Activated CD8-positive, alpha-beta memory T cell treated with anti-CD3 and anti-CD28 coated beads for 24 hours (primary cell): ENCODE results near the gene CDS1.
A peak's percentile ranks its signal among the peaks of the same experiment; 100 is the strongest.
"Not testable (repeated sequence)": the region's sequence is repeated elsewhere in the genome, so short reads cannot be mapped to it uniquely, and the experiment has no call there.

Experiments used
- DNase-seq: peaks from one replicate; pipeline ENCODE4 v3.0.0-alpha.2; 2020

Gene CDS1

GRCh38 chr4:84582988-84583875 is at the start of gene CDS1:
TSS of gene CDS1 (plus strand) at chr4:84583127. CDS start at chr4:84583402, 275 bp downstream.
- peak; percentile 62 for DNase-seq

- no peak for DNase-seq
Observed at GRCh38 chr4:84535901-84536300, 47.0 kb upstream of the CDS1 start.

GRCh38 chr4:84545093-84545492 is 37.8 kb upstream of the CDS1 start:
- no peak for DNase-seq

DNA sequence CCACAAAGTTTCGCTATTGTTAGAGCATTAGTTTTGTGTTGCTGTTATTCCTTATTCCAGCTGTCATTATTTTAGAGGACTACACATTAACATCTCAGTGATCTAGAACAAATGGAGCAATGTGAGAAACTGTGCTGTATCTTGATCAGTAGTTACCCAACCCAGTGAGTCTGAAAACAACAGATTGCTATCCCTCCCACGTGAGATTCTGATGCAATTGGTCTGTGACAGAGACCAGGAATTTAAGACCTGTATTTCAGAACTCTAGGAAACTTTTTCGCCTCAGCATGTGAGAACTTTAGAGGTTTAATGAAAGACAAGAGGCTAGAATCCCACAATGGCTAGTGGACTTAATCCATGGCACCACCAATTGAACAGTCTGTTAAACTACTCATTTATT is 35.7 kb upstream of the CDS1 start:
- no peak for DNase-seq

DNA sequence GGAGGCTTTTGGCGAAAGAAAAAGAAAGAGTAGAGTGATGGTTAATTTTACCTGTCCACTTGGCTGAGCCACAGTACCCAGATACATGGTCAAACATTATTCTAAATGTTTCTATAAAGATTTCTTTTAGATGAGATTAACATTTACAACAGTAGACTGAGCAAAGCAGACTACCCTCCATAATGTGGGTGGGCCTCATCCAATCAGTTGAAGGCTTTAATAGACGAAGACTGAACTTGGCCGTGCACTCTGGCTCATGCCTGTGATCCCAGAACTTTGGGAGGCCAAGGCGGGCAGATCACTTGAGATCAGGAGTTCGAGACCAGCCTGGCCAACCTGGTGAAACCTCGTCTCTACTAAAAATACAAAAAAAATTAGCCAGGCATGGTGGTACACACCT is 33.7 kb upstream of the CDS1 start:
- DNase-seq: not testable (repeated sequence)

GRCh38 chr4:84562156-84562555 is 20.8 kb upstream of the CDS1 start:
- no peak for DNase-seq

DNA sequence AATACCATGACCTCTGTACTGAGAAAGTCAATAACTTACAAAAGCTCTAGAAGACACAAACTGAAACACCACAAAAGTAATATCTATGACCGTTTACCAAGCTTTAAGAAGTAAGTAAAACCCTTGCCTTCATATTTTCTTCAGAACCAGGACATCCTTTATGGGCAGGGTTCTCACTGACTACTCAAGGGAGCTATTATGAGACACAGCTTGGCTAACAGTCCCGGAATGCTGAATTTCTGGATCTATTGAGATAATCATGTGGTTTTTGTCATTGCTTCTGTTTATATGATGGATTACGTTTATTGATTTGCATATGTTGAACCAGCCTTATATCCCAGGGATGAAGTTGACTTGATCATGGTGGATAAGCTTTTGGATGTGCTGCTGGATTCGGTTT is 19.9 kb upstream of the CDS1 start:
- no peak for DNase-seq

DNA sequence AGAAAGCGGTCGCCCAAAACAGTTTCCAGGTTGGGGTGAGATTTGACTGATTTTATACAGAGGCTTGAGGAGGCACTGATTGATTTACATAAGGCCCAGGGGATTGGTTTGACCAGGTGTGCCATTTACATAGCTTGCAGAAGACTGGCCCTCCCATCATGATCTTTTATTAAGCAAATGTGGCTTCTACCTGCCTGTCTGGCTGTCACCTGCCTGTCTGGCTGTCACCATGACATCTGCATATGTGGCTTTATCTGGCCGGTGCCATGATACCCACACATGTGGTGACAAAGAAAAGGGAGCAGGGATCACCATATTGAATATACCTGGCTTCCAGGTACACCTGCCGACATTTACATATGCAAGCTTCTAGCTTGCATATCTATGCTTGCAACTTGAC is 17.0 kb upstream of the CDS1 start:
- no peak for DNase-seq

DNA sequence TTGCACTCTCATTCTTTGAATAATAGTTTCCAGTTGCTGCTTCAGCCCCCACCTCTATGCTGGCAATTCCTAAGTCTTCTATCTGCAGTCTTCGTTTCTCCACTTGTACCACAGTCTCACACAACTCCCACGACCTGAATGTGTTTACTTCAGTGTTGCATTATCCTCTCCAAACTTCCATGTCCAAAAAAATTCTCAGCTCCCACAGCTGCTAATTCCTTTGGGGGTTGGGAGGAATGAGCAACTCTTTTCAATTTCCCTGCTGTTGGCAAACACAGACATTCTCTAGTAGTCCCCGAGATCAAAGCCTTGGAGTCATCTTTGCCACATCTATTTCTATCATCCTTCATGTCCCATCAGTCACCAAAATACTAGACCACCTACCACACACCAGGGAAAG is 14.4 kb upstream of the CDS1 start:
- no peak for DNase-seq

GRCh38 chr4:84569009-84569408 is 13.9 kb upstream of the CDS1 start:
- DNase-seq: no peak

- no peak for DNase-seq
Observed at GRCh38 chr4:84573385-84574068, 9.4 kb upstream of the CDS1 start.

DNA sequence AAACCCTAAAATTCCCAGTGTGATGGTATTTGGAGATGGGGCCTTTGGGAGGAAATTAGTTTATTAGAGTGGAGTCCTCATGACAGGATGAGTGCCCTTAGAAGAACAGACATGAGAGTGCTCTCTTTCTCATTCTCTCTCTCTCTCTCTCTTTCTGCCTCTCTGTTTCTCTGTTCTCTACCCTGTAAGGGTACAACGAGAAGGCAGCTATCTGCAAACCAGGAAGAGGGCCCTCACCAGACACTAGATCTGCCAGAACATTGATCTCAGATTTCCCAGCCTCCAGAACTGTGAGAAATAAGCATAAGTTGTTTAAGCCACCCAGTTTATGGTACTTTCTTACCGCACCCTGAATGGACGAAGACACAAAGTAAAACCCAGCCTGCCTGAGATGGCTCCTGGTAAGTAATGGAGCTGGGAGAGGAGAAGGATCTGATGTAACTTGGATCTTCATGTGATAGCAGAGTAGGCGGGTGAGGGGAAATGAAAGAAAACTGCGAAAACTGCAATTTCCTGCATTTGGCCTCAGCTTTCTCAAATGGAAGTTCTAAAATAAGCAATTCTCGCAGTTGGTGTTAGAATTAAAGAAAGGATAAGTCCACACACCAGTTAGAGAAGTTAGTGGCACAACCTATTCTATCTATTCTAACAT is 8.7 kb upstream of the CDS1 start:
- no peak for DNase-seq

- no peak for DNase-seq
Observed at GRCh38 chr4:84578540-84579402, 4.2 kb upstream of the CDS1 start.

DNA sequence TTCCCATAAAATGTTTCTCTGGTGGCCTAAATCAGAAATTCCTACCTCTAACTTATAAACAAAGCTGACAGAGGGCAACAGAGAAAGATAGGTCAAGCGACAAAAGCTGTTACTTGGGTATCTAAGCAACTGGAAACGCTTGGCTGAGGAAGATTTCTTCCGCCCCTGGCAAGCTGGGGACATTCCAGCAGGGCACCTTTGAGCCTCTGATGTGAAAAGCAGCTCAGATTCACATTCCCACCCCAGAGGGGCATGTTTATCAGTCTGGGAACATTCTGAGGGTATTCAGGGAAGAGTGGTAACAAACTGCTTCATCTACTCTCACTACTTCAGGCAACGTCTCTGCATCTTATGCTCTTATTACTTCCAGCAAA is 3.5 kb upstream of the CDS1 start:
- no peak for DNase-seq

- DNase-seq: peak; percentile 94
Observed at GRCh38 chr4:84582302-84582987, 482 bp upstream of the CDS1 start.

DNA sequence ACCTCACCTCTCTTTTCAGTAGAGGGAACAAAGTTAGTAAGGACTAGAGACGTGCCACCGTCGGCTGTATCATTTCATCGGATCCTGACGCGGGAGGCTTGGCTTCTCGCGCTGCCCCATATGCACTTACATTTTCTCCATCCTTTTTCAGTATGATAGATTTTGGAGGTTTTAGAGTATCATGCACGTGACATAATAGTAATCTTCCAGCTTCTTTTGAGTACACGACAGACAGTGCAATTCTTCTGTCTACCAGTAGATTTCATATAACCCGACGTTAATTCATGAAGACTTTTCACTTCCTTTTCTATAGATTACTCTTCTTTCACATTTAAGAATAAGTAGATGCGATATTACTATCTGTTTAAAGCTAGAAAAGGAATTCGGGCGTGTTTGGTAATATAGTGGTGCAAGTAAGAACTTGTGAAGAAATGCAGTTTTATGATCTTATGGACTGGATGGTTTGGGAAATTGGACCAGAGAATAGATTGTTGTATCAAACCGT is 1.0 kb downstream of the CDS1 start:
- no peak for DNase-seq

GRCh38 chr4:84585251-84585650 is 2.3 kb downstream of the CDS1 start:
- no peak for DNase-seq

DNA sequence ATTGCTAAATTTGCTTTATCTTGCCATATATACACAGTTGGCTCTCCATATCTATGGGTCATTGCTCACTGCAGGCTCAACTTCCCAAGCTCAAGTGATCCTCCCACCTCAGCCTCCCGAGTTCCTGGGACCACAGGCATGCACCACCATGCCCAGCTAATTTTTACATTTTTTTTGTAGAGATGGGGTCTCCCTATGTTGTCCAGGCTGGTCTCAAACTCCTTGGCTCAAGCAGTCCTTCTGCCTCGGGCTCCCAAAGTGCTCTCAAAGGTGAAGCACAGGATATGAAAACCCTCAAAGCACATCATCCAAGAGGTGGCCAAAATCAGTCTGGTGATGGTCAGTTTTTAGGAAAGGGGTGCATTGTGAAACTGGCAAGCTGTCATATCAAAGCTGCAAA is 11.8 kb downstream of the CDS1 start:
- DNase-seq: no peak

DNA sequence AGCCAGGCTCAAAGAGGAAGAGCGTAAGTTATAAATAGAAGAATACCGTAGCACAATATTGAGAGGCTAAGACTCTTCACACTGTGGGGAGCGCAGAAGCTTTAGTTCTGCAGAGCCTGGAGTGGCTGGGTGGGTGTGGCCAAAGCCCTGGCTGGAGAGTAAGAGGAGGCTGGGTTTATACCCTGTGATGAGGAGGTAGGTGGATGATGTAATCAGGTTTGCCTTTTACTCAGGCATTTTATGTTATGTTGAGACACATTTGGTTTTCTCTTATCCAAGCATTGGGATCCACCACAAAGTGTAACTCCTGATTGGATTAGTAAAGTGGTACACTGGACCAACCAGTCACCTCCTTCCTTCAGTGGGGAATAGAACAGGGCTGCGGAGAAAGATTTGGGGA is 13.9 kb downstream of the CDS1 start:
- no peak for DNase-seq

- DNase-seq: no peak
Observed at GRCh38 chr4:84597450-84597849, 14.5 kb downstream of the CDS1 start.

DNA sequence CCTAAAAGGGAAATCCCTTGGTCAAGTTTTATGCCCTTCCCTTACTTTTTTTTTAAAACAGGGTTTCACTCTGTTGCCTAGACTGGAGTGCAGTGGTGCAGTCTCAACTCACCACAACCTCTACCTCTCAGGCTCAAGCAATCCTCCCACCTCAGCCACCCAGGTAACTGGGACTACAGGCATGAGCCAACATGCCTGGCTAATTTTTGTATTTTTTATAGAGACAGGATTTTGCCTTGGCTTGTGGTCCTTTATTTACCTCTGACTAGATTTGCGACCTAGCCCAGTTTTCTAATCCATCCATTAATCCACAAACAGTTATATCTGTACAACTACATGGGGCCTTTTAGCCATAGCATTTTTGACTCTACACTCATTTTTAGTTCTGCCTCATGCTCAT is 23.7 kb downstream of the CDS1 start:
- DNase-seq: no peak

GRCh38 chr4:84611531-84611930 is 28.6 kb downstream of the CDS1 start:
- DNase-seq: no peak
